ENCODE data around the gene ADAMTS9. TPM values are rescaled to one million over a fixed set of nuclear protein-coding genes. Genes with fewer than 3 reads are reported as not detected.

The ADAMTS9 gene
- polyA plus RNA-seq, 1 donor from 2014 or later: 0.32 TPM

GRCh38 chr3:64681015-64681414, 6.8 kb downstream of the ADAMTS9 start:
- H3K9me3 ChIP-seq (ENCODE audit: low read length): no peaks in the 10 kb centered on the region
- no peaks in the 10 kb centered on the region for H3K79me2 ChIP-seq (replicated peaks; ENCODE audit: insufficient read depth, low read length)
- no peak overlapping the region for H3K27ac ChIP-seq (ENCODE audit: low read length)

GRCh38 chr3:64680334-64680733, 7.5 kb downstream of the ADAMTS9 start:
- Histone ChIP-seq H4K20me1 (ENCODE audit: insufficient read depth) (no peaks in the 10 kb centered on the region), H3K27ac (ENCODE audit: low read length) (no peak overlapping the region), H3K27me3 (ENCODE audit: insufficient read depth, low read depth, low read length) (peaks cover 17% of the 10 kb centered on the region), H3K4me3 (ENCODE audit: low read length) (no peak overlapping the region), H3K4me2 (ENCODE audit: low read length) (no peak overlapping the region), H3K9me2 (ENCODE audit: insufficient read depth, low read length) (no peaks in the 10 kb centered on the region), H3K36me3 (ENCODE audit: insufficient read depth, low read length) (no peaks in the 10 kb centered on the region), H2AFZ (ENCODE audit: low read depth, low read length) (no peak overlapping the region), H3K9ac (ENCODE audit: low read length) (no peak overlapping the region), H3K9me3 (ENCODE audit: low read length) (no peaks in the 10 kb centered on the region), H3K79me2 (replicated peaks; ENCODE audit: insufficient read depth, low read length) (no peaks in the 10 kb centered on the region), H3F3A (ENCODE audit: insufficient read depth, low read length, poor library complexity, severe bottlenecking) (no peaks in the 10 kb centered on the region)
- TF ChIP-seq RAD21 (conservative IDR thresholded peaks at IDR 0.05) (no peak), MXI1 (conservative IDR thresholded peaks at IDR 0.05; ENCODE audit: poor library complexity, severe bottlenecking) (no peak), EZH2 (IDR thresholded peaks at IDR 0.05; ENCODE audit: borderline replicate concordance, insufficient read depth, low read length, poor library complexity, severe bottlenecking) (no peak), TAF1 (IDR thresholded peaks at IDR 0.05; ENCODE audit: low read depth) (no peak), EP300 (conservative IDR thresholded peaks at IDR 0.05; ENCODE audit: poor library complexity, severe bottlenecking) (no peak), REST (IDR thresholded peaks at IDR 0.05; ENCODE audit: borderline replicate concordance) (no peak), SMC3 (conservative IDR thresholded peaks at IDR 0.05; ENCODE audit: poor library complexity) (no peak)

More at GRCh38 chr3:64681015-64681414, 6.8 kb downstream of the ADAMTS9 start:
- H2AFZ ChIP-seq (ENCODE audit: low read depth, low read length): no peak overlapping the region
- H3K4me3 ChIP-seq (ENCODE audit: low read length): no peak overlapping the region
- no peak for TF ChIP-seq REST (IDR thresholded peaks at IDR 0.05; ENCODE audit: borderline replicate concordance)
- no peak for TF ChIP-seq EP300 (conservative IDR thresholded peaks at IDR 0.05; ENCODE audit: poor library complexity, severe bottlenecking)
- no peak for TF ChIP-seq RAD21 (conservative IDR thresholded peaks at IDR 0.05)
- no peak for TF ChIP-seq CTCF (IDR thresholded peaks at IDR 0.05; ENCODE audit: poor library complexity, severe bottlenecking)
- TF ChIP-seq EZH2 (IDR thresholded peaks at IDR 0.05; ENCODE audit: borderline replicate concordance, insufficient read depth, low read length, poor library complexity, severe bottlenecking): no peak
- no peak for TF ChIP-seq SMC3 (conservative IDR thresholded peaks at IDR 0.05; ENCODE audit: poor library complexity)
- no peak for TF ChIP-seq POLR2AphosphoS5 (IDR thresholded peaks at IDR 0.05)
- no peak for TF ChIP-seq TAF1 (IDR thresholded peaks at IDR 0.05; ENCODE audit: low read depth)
- TF ChIP-seq MXI1 (conservative IDR thresholded peaks at IDR 0.05; ENCODE audit: poor library complexity, severe bottlenecking): no peak
- no peaks in the 10 kb centered on the region for H3K36me3 ChIP-seq (ENCODE audit: insufficient read depth, low read length)
- no peak overlapping the region for H3K4me2 ChIP-seq (ENCODE audit: low read length)
- no peaks in the 10 kb centered on the region for H3F3A ChIP-seq (ENCODE audit: insufficient read depth, low read length, poor library complexity, severe bottlenecking)
- H4K20me1 ChIP-seq (ENCODE audit: insufficient read depth): no peaks in the 10 kb centered on the region
- no peak overlapping the region for H3K9ac ChIP-seq (ENCODE audit: low read length)
- no peaks in the 10 kb centered on the region for H3K9me2 ChIP-seq (ENCODE audit: insufficient read depth, low read length)
- peaks cover 24% of the 10 kb centered on the region for H3K27me3 ChIP-seq (ENCODE audit: insufficient read depth, low read depth, low read length)
